ENCODE measurements around the gene EFCAB12. TPM values are rescaled to one million over a fixed set of nuclear protein-coding genes. Genes with fewer than 3 reads are reported as not detected.

EFCAB12 gene
- total and polyA plus RNA-seq, 2 donors (not counting 3 experiments of a cell fraction or from before 2014, with no cell fraction given), result 0.15 to 0.49 TPM

- Histone ChIP-seq H3K4me1 (ENCODE audit: control insufficient read depth, extremely low read depth, insufficient read depth, low read length) (no peaks in the 10 kb centered on the region), H3K9me1 (replicated peaks; ENCODE audit: control insufficient read depth, extremely low read depth, insufficient read depth, low read length) (no peaks in the 10 kb centered on the region), H3K4me3 (replicated peaks in 1 of 3; ENCODE audit: insufficient read depth in 1 of 3, low read depth in 1 of 3, low read length in 3 of 3) (no peak overlapping the region), H3K36me3 (ENCODE audit: control insufficient read depth in 2 of 2, extremely low read depth in 1 of 2, insufficient read depth in 2 of 2, low read length in 2 of 2) (no peaks in the 10 kb centered on the region), H3K4me2 (ENCODE audit: insufficient read depth, low read length) (no peak overlapping the region), H3K27me3 (ENCODE audit: control insufficient read depth in 2 of 2, insufficient read depth in 2 of 2, low read length in 2 of 2) (peaks cover 0 to 5% of the 10 kb centered on the region in 2 experiments), H3K9me3 (replicated peaks; ENCODE audit: control insufficient read depth, insufficient read depth, low read length) (no peaks in the 10 kb centered on the region), H4K20me1 (replicated peaks; ENCODE audit: control insufficient read depth, extremely low read depth, insufficient read depth, low read length) (no peaks in the 10 kb centered on the region), H2AFZ (ENCODE audit: low read depth, low read length) (no peak overlapping the region), H3K27ac (ENCODE audit: insufficient read depth, low read depth, low read length) (no peak overlapping the region), H3K9ac (replicated peaks; ENCODE audit: extremely low read depth, insufficient read depth, low read length) (no peak overlapping the region), H3K79me2 (ENCODE audit: control insufficient read depth, insufficient read depth, low read length) (peaks cover 1% of the 10 kb centered on the region)
- ChIA-PET CTCF (interaction anchor here (1.0 kb wide), 1 partner anchor 10 kb away, joined by 4 read pairs; no protein-coding TSS in a partner anchor), POLR2A (no interaction called here)
- intact Hi-C loops (cut with micrococcal nuclease), result no loop called here
- dilution Hi-C loops (cut with MboI; ENCODE audit: extremely low pct_ligation_motif_present, low sequenced_read_pairs), result no loop called here
- no TSS peak for BruUV-seq (replicated peaks)
- FAIRE-seq, result no peak
- no peak for DNase-seq (ENCODE audit: low read depth, low spot score)
- TF ChIP-seq CTCF (IDR thresholded peaks at IDR 0.05; ENCODE audit: extremely low read depth in 1 of 2, insufficient read depth in 1 of 2, low read depth in 1 of 2, low read length in 2 of 2) (no peak), FOS (IDR thresholded peaks at IDR 0.05; ENCODE audit: borderline replicate concordance, insufficient read depth, low read length) (no peak), POLR2A (IDR thresholded peaks at IDR 0.05; ENCODE audit: low read depth, low read length) (no peak), EZH2 (IDR thresholded peaks at IDR 0.05; ENCODE audit: borderline replicate concordance, low read depth, low read length, severe bottlenecking) (no peak), MAX (IDR thresholded peaks at IDR 0.05; ENCODE audit: insufficient read depth, insufficient read length) (no peak), JUN (IDR thresholded peaks at IDR 0.05; ENCODE audit: borderline replicate concordance, insufficient read depth, insufficient read length, low read depth) (no peak), POLR2AphosphoS5 (IDR thresholded peaks at IDR 0.05; ENCODE audit: insufficient read depth, low read depth, low read length) (no peak), GATA2 (IDR thresholded peaks at IDR 0.05; ENCODE audit: insufficient read depth, insufficient read length, low read depth, low read length) (no peak)
Measured at GRCh38 chr3:129404130-129404529, 24.3 kb downstream of the EFCAB12 start.

Data from endothelial cell of umbilical vein (primary cell).